GM18519 (cell line): ENCODE measurements around the gene RAMP2.
A peak's percentile ranks its signal among the peaks of the same experiment; 100 is the strongest.
"Not testable (repeated sequence)": the region's sequence is repeated elsewhere in the genome, so short reads cannot be mapped to it uniquely, and the experiment has no call there.

Experiments
- ATAC-seq: cut with Tn5 transposase; IDR thresholded peaks from one replicate; pipeline ENCODE4 v1.9.1; 2021; ENCODE audit warnings: mild to moderate bottlenecking, moderate library complexity; ENCODE audit not compliant: unreplicated experiment, low FRiP score

The RAMP2 gene, protein sequence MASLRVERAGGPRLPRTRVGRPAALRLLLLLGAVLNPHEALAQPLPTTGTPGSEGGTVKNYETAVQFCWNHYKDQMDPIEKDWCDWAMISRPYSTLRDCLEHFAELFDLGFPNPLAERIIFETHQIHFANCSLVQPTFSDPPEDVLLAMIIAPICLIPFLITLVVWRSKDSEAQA

DNA sequence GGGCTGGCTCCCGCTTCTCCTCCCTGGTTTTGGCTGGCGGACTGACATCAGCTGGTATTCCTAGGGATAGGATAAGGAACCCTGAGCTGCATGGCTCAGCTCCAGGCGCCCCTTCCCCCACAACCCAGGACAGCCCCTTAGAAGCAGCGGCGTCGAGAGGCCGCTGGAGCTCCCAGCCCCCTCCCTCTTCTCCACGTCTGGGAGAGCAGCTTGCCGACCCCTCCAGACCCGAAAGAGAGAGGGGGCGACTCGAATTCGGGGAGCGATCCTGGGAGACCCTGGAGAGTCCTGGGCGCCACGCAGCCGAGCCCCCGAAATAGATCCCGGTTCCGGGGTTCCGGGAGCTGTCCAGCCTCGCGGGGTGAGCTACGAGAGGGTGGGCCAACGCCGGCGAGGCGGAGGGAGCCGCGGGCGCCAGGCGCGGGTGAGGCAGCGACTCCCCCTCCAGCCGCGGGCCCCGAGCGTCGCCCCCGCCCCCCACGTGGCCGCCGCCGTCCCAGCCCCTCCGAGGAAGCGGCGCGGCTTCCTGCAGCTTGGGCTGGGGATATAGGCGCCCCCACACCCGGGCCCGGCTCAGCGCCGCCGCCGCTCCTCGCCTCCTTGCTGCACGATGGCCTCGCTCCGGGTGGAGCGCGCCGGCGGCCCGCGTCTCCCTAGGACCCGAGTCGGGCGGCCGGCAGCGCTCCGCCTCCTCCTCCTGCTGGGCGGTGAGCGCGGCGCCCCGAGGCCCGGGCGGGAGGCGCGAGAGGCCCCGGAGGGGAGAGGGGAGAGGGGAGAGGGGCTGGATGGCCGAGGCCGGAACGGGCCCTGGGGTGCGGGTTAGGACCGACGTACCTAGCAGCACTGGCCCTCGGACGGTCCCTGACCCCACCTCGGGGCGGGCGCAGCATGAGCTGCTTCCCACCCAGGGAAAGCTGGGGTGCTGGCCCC lies at the start of gene RAMP2:
Gene RAMP2 (plus strand): TSS at position 576 of the 930 bp plus-strand sequence. CDS start 35 bp downstream, at position 611.
- ATAC-seq, result no peak

DNA sequence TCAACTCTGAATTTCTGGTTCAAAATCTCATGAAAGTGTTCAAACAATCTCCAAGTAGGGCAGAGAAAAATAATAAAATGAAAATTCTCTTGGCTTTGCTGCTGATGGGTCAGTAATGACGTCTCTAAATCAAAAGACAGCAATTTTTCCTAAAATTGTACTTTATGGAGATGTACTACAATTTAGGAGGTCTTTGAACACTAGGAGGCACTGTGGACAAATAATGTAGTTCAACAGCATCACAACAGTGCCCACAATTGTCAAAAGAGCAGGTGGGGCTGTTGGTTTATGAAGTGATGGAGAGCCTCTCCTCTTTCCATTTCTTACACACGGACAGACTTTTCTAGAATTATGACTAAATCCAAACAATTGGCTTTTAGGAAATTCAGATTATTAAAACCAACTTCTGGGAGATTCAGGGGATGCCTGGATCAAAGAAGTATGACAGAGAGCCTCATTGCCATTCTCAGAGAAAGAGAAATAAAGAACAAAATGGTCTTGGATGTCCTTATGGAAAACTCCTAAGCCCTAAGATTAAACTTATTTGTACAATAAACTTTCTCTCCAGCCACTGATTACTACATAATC lies 39.9 kb upstream of the RAMP2 start:
- ATAC-seq, result no peak

DNA sequence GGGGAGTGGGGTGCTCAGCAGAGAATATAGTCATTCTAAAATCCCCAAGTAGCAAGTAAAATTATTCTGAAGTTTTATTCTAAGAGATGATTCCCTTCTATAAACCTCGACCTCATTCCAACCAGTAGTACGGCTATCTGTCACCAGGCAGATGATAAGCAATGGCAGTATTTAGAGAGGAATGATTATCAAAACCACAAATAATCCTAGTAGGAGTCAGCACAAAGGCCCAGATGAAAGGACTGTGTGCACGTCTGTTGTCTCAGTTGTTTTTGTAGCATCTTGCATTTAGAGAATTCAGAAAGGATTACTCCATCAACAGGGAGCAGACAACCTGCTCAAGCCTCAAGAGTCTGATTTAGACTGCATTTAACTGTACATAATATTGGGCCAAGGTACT lies 37.4 kb upstream of the RAMP2 start:
- no peak for ATAC-seq

DNA sequence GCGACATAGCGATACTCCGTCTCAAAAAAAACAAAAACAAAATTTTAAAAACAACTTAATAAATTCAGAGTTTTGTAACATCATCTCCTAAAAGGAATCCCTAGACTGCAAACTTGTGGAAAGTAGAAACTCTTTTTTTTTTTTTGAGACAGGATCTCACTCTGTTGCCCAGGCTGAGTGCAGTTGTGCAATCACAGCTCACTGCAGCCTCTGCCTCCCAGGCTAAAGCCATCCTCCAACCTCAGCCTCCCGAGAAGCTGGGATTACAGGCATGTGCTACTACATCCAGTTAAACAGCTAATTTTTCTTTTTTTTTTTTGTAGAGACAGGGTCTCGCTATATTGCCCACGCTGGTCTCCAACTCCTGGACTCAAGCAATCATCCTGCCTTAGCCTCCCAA lies 35.9 kb upstream of the RAMP2 start:
- no peak for ATAC-seq

DNA sequence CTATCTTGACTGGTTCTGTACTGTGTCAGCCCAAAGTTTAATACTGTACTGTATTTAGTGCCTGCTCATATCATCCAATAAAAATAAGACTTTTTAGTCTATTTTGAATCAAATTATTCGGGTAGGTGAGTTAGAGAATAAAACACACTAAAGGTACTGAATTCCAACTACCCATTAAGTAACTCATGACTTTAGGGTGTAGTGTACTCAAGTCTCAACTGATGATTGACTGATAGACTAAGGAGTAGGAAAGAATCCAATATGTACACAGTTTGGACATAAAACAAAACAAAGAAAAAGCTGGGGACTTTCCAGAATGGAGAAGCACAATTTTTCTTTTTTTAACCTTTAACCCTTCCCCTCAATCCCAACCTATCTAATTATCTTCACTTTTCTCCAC lies 20.3 kb upstream of the RAMP2 start:
- ATAC-seq, result no peak

DNA sequence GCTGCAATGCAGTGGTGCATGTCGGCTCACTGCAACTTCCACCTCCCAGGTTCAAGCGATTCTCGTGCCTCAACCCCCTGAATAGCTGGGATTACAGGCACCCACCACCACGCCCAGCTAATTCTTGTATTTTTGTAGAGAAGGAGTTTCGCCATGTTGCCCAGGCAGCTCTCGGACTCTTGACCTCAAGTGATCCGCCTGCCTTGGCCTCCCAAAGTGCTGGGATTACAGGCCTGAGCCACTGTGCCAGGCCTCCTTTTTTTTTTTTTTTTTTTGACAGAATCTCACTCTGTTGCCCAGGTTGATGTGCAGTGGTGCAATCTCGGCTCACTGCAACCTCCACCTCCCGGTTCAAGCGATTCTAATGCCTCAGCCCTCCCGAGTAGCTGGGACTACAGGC lies 18.1 kb upstream of the RAMP2 start:
- not testable (repeated sequence) for ATAC-seq

DNA sequence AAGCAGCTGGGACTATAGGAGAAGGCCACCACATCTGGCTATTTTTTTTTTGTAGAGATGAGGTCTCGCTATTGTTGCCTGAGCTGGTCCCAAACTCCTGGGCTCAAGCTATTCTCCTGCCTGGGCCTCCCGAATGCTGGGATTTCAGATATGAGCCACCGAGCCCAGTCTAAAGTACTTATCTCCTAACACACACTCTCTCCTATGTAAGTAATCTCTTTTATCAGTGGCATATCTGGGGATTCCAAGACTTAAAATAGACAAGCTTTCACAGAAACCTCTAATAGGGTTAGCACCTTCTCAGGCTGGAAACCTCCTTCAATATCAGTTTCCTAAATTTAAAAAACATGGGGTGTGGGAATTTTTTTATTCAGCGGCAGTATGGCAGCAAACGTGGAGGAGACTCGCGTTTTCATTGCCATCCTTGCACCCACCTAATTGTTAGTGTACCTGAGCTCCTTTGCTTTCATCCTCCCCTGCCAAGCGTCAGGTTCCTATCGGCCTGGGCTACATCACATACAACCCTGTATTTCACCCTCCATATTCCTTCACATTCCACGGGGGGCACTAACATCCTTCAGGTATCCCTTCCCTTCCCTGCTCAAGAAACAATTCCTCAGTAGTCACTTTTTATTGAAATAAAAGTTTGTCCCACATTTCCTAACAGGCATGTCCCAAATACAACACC lies 17.3 kb upstream of the RAMP2 start:
- no peak for ATAC-seq

DNA sequence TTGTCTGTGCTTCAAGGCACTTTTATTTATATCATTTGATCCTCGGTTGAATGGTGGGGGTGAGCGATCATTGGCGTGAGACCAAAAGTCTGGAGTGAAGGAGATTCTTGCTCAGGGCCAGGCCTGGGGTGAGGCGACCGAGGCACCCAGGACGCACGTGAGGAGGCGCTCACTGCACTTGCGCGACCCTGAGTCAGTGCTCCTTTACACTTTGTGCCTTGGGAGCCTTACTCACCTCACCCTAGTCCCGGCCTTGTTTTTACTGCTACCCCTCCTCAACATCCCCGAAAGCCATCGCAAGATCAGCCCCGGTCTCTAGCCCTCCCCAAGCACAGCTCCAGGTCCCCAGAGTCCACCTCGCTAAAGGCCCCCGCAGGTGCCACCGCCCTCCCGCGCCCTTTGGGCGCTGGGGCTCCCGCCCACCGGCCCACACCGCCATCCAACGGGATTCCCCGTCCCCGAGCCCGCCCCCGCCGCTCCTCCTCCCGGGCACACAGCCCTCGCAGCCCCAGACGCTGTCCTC lies 16.7 kb upstream of the RAMP2 start:
- ATAC-seq, result peak; percentile 6

DNA sequence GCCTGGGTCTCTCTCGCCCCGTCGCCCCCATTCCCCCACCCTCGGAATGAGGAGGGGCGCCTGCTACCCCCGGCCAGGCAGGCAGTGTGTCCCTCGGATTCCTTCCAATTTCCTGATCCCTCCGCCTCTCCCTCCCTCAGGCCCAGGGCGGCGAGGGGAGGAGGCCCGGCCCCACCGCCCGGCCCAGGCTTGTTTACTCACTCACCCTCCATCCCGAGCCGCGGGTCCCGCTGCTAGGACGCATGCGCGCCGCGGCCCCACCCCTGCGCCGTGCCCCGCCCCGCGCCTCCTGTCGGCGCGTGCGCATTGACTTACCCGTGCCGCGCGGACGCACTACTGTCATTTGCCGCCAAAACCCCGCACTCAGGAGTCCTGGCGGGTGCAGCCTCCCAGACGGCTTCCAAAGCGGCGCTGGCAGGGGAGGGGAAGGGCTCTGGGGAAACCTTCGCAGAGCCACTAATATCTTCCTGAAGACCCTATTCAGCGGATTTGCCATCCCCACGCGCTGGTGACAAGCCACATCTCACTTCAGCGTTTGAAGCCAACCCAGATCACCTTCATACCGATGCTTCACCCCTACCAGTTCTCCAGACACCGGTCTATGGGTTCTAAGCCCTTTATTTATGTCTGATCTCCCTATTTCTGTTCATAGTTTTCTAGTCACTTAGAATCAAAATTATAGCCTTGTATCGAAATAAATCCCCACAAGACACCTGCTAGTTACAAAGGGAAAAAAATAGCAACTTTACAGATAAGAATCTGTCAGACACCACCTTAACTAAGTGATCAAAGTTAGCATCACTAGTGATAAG lies 16.0 kb upstream of the RAMP2 start, which contains the start of gene EZH1:
Gene EZH1 (minus strand): TSS at position 235 of the 812 bp plus-strand sequence. CDS start 16,099 bp downstream, outside the sequence.
- ATAC-seq, result peak; percentile 42

DNA sequence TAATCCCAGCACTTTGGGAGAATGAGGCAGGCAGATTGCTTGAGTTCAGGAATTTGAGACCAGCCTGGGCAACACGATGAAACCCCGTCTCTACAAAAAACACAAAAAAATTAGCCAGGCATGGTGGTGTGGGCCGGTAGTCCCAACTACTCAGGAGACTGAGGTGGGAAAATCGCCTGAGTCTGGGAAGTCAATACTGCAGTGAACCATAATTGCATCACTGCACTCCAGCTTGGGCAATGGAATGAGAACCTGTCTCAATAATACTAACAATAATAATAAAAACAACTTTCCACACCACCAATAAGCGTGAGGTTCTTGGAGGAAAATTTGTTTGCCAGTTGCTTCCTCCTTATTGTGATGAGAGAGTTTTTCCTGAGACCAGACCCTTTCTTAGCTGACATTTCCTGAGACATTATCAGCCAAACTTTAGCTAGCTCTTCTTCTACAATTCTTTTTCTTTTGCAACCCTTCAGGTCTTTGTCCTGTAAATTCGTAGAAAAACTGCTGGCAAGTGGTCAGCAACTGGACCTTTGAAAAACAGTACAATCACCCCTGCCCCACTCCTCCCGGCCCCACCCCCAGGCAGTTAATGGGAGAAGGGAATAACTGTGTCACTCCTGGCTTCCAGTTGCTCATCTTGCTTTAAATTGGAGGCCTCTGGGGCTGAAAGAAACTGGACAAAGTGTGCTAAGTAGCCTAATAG lies 12.7 kb upstream of the RAMP2 start:
- no peak for ATAC-seq

DNA sequence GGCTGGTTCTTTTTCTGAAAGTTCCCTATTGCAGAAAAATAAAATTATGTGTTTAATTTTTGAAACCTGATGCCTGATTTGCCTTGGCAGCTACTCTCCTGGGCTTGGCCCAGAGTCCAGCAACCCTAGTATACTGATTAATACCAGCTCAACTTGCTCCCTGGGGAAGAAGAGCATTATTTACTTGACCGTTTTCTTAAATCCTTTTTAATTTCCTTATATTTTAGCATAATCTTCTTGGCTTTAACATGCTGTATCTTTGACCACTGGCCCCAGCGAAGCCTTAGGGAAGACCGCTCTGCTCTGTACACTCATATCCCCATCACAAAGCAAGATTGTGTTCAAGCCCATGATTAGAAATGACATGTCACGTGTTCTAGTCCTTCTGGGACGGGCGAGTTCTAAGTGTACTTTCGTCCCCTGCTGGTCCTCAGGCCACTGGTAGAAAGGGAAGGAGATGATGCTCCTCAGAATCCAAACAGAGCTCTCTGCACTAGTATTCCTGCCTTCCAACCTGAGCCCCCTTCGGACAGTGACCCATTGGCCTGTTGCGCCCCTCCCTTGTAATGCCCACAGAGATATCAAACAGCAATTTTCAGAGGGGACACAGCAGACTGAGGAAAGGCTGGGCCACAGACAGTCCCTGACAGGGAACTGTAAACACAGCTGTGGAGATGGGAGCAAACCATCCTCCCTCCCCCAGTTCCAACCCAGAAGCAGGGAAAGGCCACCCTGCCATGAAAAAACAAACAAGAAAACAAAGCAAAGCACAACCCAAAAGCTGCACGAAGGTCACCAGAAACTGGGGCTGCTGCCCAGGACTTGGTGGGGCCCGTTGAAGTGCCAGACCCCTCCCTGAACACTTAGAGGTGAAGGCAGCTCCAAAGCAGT lies 11.9 kb upstream of the RAMP2 start:
- ATAC-seq, result no peak

DNA sequence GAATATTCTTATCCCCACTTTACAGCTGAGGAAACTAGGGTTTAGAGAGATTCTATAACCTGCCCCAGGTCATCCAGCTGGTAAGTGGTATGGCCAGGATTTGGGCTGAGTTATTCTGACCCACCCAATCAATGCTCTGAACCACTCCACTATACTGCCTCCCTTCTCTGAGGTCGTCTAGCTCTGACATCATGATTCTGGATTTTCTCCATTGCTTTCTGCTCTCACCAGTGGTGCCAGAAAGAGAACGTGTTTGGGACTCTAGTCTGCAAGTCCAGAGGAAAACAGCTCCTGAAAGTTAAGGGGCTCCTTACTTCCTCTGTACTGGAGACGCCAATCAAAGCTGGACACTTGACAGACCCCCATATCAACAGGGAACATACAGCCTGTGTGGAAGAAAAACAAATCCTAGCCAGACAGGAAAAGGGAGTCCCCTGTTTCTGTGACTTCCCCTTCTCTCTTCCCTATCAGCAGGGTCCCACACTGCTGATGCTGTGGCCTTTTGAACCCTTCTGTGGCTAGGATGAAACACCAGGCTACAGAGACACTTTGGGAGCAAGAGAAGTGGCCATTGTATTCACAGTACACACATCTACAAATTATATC lies 10.2 kb upstream of the RAMP2 start:
- ATAC-seq, result no peak

DNA sequence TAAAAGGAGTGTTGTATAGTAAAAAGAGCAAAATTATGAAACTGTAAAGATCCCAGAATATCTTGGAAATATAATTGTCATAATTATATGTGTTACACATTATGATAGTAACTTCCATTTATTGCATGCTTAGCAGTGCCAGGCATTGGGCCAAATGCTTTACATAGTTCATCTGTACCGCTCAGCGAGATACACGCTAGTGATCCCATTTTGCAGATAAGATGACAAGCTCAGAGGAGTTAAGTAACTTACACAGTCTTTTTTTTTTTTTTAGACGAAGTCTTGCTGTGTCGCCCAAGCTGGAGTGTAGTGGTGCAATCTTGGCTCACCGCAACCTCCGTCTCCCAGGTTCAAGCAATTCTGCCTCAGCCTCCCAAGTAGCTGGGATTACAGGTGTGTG lies 9.4 kb upstream of the RAMP2 start:
- no peak for ATAC-seq

DNA sequence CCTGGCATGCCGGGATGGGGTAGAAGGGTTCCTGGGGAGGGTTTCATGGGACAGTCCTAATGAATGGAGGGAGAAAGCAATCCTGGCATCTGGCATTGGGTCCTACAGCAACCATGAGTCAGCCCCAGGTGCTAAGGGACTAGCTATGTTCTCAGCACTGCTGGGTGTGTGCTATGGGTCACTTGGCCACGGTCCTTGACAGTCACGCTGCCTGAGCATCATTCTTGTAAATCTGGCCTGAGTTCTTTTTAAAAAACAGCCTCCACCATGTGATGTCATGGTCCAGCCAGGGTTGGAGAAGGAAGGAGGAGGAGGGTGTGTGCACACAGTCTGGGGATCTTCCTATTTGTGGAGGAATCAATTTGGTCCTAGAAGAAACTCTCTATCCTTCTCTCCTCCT lies 6.2 kb upstream of the RAMP2 start:
- ATAC-seq, result no peak

DNA sequence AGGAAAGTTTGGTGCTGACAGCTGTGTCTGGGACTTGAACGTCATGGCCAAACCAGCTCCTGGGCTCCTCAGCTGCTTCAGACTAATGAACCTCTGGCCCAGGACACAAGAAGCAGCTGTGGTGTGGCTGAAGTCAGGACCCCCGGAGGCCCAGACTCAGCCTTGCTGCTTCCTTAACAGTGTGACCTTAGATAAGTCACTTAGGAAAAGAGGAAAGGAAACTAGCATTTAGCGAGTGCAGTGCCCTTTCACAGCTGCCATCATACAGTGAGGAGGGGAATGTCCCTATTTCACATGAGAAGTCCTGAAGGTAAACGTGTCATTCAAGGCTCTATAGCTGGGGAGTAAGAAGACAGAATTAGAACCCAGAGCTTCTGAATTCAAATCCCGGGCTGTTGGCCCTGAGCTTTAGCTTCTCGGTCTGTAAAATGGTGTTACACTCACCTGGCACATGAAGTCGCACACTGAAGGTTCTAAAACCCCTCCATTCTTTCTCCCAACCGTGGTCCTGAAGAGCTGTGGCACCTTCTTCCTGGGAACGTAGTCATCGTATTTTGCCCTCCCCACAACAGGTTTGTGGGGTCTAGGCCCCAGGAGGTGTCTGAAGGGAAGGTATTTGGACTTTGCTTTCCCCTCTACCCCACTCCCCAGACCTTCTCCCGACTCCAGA lies 910 bp upstream of the RAMP2 start:
- no peak for ATAC-seq

DNA sequence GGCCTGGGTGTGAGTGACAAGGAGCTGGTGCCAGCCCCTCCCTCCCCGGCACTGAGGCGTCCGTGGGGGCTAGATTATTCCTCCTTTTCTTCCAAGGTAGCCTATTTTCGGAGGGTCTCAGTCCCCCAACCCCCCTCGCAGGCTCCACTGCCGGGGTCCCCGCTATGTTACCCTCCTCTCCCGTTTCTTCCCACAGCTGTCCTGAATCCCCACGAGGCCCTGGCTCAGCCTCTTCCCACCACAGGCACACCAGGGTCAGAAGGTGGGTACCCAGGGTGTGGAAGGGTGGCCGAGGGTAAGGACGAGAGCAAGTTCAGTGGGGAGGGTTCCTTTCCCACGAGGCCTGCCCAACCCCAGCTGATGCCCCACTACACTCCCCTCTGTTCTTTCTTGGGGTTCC lies 611 bp downstream of the RAMP2 start:
- no peak for ATAC-seq

DNA sequence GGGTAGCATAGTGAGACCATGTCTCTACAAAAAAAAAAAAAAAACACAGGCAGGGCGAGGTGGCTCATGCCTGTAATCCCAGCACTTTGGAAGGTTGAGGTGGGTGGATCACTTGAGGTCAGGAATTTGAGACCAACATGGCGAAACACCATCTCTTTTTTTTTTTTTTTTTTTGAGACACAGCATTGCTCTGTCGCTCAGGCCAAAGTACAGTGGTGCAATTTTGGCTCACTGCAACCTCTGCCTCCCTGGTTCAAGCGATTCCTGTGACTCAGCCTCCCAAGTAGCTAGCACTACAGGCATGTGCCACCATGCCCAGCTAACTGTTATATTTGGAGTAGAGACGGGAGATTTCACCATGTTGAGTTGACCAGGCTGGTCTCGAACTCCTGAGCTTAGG lies 5.1 kb downstream of the RAMP2 start:
- ATAC-seq, result no peak
